Ovary (tissue), 3 donors: Measurements from ENCODE around the gene CNOT6.
"Not testable (repeated sequence)": the region's sequence is repeated elsewhere in the genome, so short reads cannot be mapped to it uniquely, and the experiment has no call there.

ENCODE experiments used
- EP300 ChIP-seq: sonication (generic); formaldehyde crosslinking; IDR thresholded peaks from one replicate; pipeline ENCODE4 v1.6.1; 2017; ENCODE audit warnings: antibody characterized with exemption
- POLR2A ChIP-seq: fragments of 450-650 bp; IDR thresholded peaks from one replicate; pipeline ENCODE4 v1.6.1; 2017; ENCODE audit warnings: antibody characterized with exemption, mild to moderate bottlenecking, moderate library complexity
- TF ChIP-seq, protein P1 (sequence below), 3 donors: fragments of 450-650 bp in 2 of 3; fragments of 200-600 bp in 1 of 3; IDR thresholded peaks; one replicate each; pipeline versions ENCODE4 v1.5.1 to v1.8.0; 2016 to 2022; ENCODE audit warnings: antibody characterized with exemption in 3 of 3, mild to moderate bottlenecking in 1 of 3
- donor health status: DM: no; HTN: no; CAD: no.

GRCh38 chr5:180500300-180500699 lies 6.1 kb downstream of the CNOT6 start:
- TF ChIP-seq, protein P1, sequence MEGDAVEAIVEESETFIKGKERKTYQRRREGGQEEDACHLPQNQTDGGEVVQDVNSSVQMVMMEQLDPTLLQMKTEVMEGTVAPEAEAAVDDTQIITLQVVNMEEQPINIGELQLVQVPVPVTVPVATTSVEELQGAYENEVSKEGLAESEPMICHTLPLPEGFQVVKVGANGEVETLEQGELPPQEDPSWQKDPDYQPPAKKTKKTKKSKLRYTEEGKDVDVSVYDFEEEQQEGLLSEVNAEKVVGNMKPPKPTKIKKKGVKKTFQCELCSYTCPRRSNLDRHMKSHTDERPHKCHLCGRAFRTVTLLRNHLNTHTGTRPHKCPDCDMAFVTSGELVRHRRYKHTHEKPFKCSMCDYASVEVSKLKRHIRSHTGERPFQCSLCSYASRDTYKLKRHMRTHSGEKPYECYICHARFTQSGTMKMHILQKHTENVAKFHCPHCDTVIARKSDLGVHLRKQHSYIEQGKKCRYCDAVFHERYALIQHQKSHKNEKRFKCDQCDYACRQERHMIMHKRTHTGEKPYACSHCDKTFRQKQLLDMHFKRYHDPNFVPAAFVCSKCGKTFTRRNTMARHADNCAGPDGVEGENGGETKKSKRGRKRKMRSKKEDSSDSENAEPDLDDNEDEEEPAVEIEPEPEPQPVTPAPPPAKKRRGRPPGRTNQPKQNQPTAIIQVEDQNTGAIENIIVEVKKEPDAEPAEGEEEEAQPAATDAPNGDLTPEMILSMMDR (IDR thresholded peaks at IDR 0.05) = not testable (repeated sequence)
- not testable (repeated sequence) for TF ChIP-seq POLR2A, EP300
